Transverse colon (tissue), 4 donors: ENCODE data around the gene PLA2G15. TPM values are rescaled to one million over a fixed set of nuclear protein-coding genes. Genes with fewer than 3 reads are reported as not detected.

Experiments used
- DNase-seq: peaks from one replicate; pipeline ENCODE4 v3.0.0-alpha.2; 2019
- H3K27ac ChIP-seq, 4 donors: fragments of 200-600 bp; sonication (generic); 2 replicates each; pipeline ENCODE4 v1.5.1; 2016 to 2018; ENCODE audit warnings: inconsistent platforms in 4 of 4
- H3K27me3 ChIP-seq: fragments of 200-600 bp; sonication (generic); 2 replicates; pipeline ENCODE4 v1.5.1; 2017; ENCODE audit warnings: inconsistent platforms
- H3K36me3 ChIP-seq, 4 donors: fragments of 200-600 bp; sonication (generic); 2 replicates each; pipeline ENCODE4 v1.5.1; 2017 to 2019; ENCODE audit warnings: inconsistent platforms in 4 of 4
- H3K4me1 ChIP-seq, 4 donors: fragments of 200-600 bp; sonication (generic); 2 replicates each; pipeline ENCODE4 v1.5.1; 2017 to 2020; ENCODE audit warnings: inconsistent platforms in 4 of 4
- H3K4me3 ChIP-seq, 4 donors: fragments of 200-600 bp; sonication (generic); 1 replicate in 1 of 4; 2 replicates in 3 of 4; pipeline versions ENCODE4 v1.5.1 to v1.6.1; 2017 to 2019; ENCODE audit warnings: inconsistent platforms in 4 of 4
- H3K9me3 ChIP-seq, 2 donors: fragments of 200-600 bp; sonication (generic); 2 replicates each; pipeline ENCODE4 v1.5.1; 2017 to 2019; ENCODE audit warnings: inconsistent platforms in 2 of 2
- CTCF ChIP-seq, 5 experiments: fragments of 200-600 bp in 3 of 5; fragments of 450-650 bp in 2 of 5; sonication (generic) in 3 of 5; IDR thresholded peaks; 1 replicate in 2 of 5; 2 replicates in 3 of 5; pipeline ENCODE4 v1.5.1; 2016 to 2017; ENCODE audit warnings: antibody characterized with exemption in 5 of 5, inconsistent platforms in 3 of 5, mild to moderate bottlenecking in 2 of 5, moderate library complexity in 1 of 5
- EP300 ChIP-seq: sonication (generic); formaldehyde crosslinking; IDR thresholded peaks from one replicate; pipeline ENCODE4 v1.6.1; 2017; ENCODE audit warnings: antibody characterized with exemption, low read depth
- POLR2A ChIP-seq: fragments of 450-650 bp; IDR thresholded peaks from one replicate; pipeline ENCODE4 v1.6.1; 2016; ENCODE audit warnings: antibody characterized with exemption, mild to moderate bottlenecking, moderate library complexity
- POLR2AphosphoS5 ChIP-seq, 3 donors: sonication (generic); formaldehyde crosslinking; IDR thresholded peaks; one replicate each; pipeline ENCODE4 v1.6.1; 2016; ENCODE audit warnings: antibody characterized with exemption in 3 of 3
- WGBS, 2 donors: methylation state at CpG; one replicate each; pipeline ENCODE4 v1.1.5; 2018; ENCODE audit warnings: low coverage in 1 of 2; 5-methylcytosine and 5-hydroxymethylcytosine counted together
- in situ Hi-C, 4 donors: fragments of 200-750 bp; cut with MboI; loops; one replicate each; pipeline versions ENCODE4 v1.15.0 to v1.15.1; 2017; ENCODE audit warnings: low sequenced_read_pairs in 3 of 4, low pct_ligation_motif_present in 1 of 4, low pct_unique_long_range_greater_than_20kb in 1 of 4
- intact Hi-C: fragments of 100-400 bp; cut with DNase I; formaldehyde crosslinking; loops from one replicate; pipeline ENCODE4 v1.15.1; 2023; ENCODE audit warnings: low total_unique reads
- total RNA-seq, 4 donors: library from RNA; depleted of rRNA; stranded (reverse); fragments of >200 nt; gene quantifications; one replicate each; pipeline ENCODE4 v1.1.0, GENCODE V29; 2016

PLA2G15 gene
- total RNA-seq, 4 donors from 2014 or later: 9.6 to 18.2 (median 15.0) TPM

GRCh38 chr16:68234188-68235107 is 10.7 kb upstream of the PLA2G15 start:
- in situ Hi-C loops: loop anchor here in 1 of 4 donors (25.0 kb wide), 1 partner anchor 147 kb away; the partner anchor contains the start of gene NFATC3
- intact Hi-C loops: loop anchor here (10.0 kb wide), 1 partner anchor 150 kb away; the partner anchor contains the start of gene NFATC3
- peaks cover 5 to 51% (median 33%) of the 10 kb centered on the region in 4 donors for H3K4me1 ChIP-seq

GRCh38 chr16:68235108-68235886 is 9.9 kb upstream of the PLA2G15 start:
- TF ChIP-seq POLR2A (no peak), EP300 (no peak), POLR2AphosphoS5 (IDR thresholded peaks at IDR 0.05) (no peak), CTCF (IDR thresholded peaks at IDR 0.05) (no peak)
- peak; percentile 50 for DNase-seq
- Histone ChIP-seq H3K9me3 (no peaks in the 10 kb centered on the region), H3K4me3 (peak overlapping the region; percentile 33 to 62 (median 48)), H3K4me1 (peaks cover 11 to 56% (median 39%) of the 10 kb centered on the region in 4 donors), H3K27ac (peak overlapping the region; percentile 91 to 94 (median 92)), H3K27me3 (no peaks in the 10 kb centered on the region), H3K36me3 (no peaks in the 10 kb centered on the region)
- intact Hi-C loops (loop anchor here (10.0 kb wide), 1 partner anchor 150 kb away; the partner anchor contains the start of gene NFATC3), in situ Hi-C loops (loop anchor here in 1 of 4 donors (25.0 kb wide), 1 partner anchor 148 kb away; the partner anchor contains the start of gene NFATC3)
- 26 to 44% methylated on average over 3 to 67 of the region's 73 CpGs for WGBS, 2 donors

More at GRCh38 chr16:68234188-68235107, 10.7 kb upstream of the PLA2G15 start:
- TF ChIP-seq POLR2AphosphoS5 (IDR thresholded peaks at IDR 0.05) (peak; percentile 66 to 90 (median 83)), POLR2A (peak; percentile 71), CTCF (IDR thresholded peaks at IDR 0.05) (no peak), EP300 (peak; percentile 66)
- Histone ChIP-seq H3K4me3 (peak overlapping the region in 3 of 4 donors; percentile 46 to 62 (median 51)), H3K27ac (peak overlapping the region; percentile 91 to 94 (median 92)), H3K9me3 (no peaks in the 10 kb centered on the region), H3K36me3 (no peaks in the 10 kb centered on the region), H3K27me3 (no peaks in the 10 kb centered on the region)
- DNase-seq: peak; percentile 97
- WGBS, 2 donors: 24 to 48% methylated on average over 4 to 13 of the region's 13 CpGs

GRCh38 chr16:68235887-68236136 is 9.4 kb upstream of the PLA2G15 start, which contains the start of gene ESRP2:
Gene ESRP2, minus strand, starts transcription at chr16:68236127. Its CDS starts 82 bp downstream, at chr16:68236045.
- no peak for DNase-seq
- intact Hi-C loops: loop anchor here (10.0 kb wide), 1 partner anchor 151 kb away; the partner anchor contains the start of gene NFATC3
- Histone ChIP-seq H3K27ac (peak within 1 kb of the TSS; percentile 91 to 94 (median 92)), H3K4me3 (peak within 1 kb of the TSS; percentile 33 to 62 (median 48)), H3K4me1 (peaks cover 11 to 57% (median 39%) of the 10 kb centered on the region in 4 donors), H3K27me3 (no peaks in the 10 kb centered on the region), H3K36me3 (no peaks in the 10 kb centered on the region), H3K9me3 (no peaks in the 10 kb centered on the region)
- TF ChIP-seq POLR2AphosphoS5 (IDR thresholded peaks at IDR 0.05) (no peak), EP300 (no peak), CTCF (IDR thresholded peaks at IDR 0.05) (no peak), POLR2A (no peak)
- WGBS, 2 donors: 0% methylated on average over 20 of the region's 36 CpGs; no CpG with 5 or more reads in 1 of the 2 donors
- in situ Hi-C loops: loop anchor here in 1 of 4 donors (25.0 kb wide), 1 partner anchor 149 kb away; the partner anchor contains the start of gene NFATC3
